SK-N-SH (cell line): Measurements from ENCODE around the gene TBX18. TPM values are rescaled to one million over a fixed set of nuclear protein-coding genes. Genes with fewer than 3 reads are reported as not detected.

Source experiments
- CTCF ChIA-PET: fragments of 300-600, 350-600 bp; formaldehyde crosslinking; extraction: SDS; loops from one replicate; lab custom pipeline; 2021; lab: Yijun Ruan, JAX
- POLR2A ChIA-PET: fragments of 350-600 bp; sonication (Branson Sonifier 250); formaldehyde crosslinking; extraction: SDS; loops from one replicate; lab custom pipeline; 2020; ENCODE audit warnings: antibody characterized with exemption, inconsistent platforms; lab: Yijun Ruan, JAX
- DNase-seq: peaks from one replicate; pipeline ENCODE4 v3.0.0; 2012
- H2AFZ ChIP-seq: fragments of 200-600 bp; sonication (generic); 2 replicates; pipeline ENCODE4 v1.8.1; 2016; ENCODE audit warnings: antibody characterized with exemption, mild to moderate bottlenecking, low read depth
- H3F3A ChIP-seq: fragments of 200-600 bp; sonication (generic); replicated peaks from 2 replicates; pipeline ENCODE3; 2016; ENCODE audit warnings: antibody characterized with exemption, mild to moderate bottlenecking; ENCODE audit not compliant: insufficient read depth
- H3K27ac ChIP-seq, 2 experiments: fragments of 200-500 bp in 1 of 2; fragments of 200-600 bp in 1 of 2; sonication (Bioruptor generic) in 1 of 2; sonication (generic), shearing (Covaris generic) in 1 of 2; 2 replicates each; pipeline versions ENCODE4 v1.5.1 to v1.6.1; 2014 to 2016; ENCODE audit warnings: low read depth in 2 of 2, inconsistent platforms in 1 of 2, low read length in 1 of 2, mild to moderate bottlenecking in 1 of 2, mixed read lengths in 1 of 2
- H3K27me3 ChIP-seq: fragments of 200-600 bp; sonication (generic), shearing (Covaris generic); 2 replicates; pipeline ENCODE4 v1.6.1; 2016; ENCODE audit warnings: mixed run types; ENCODE audit not compliant: insufficient read depth
- H3K36me3 ChIP-seq, 2 experiments: fragments of 200-500 bp in 1 of 2; fragments of 200-600 bp in 1 of 2; sonication (Bioruptor generic) in 1 of 2; sonication (generic) in 1 of 2; replicated peaks in 1 of 2; 2 replicates each; pipeline versions ENCODE3 to v1.5.1; 2014 to 2016; ENCODE audit warnings: low read length in 1 of 2, mild to moderate bottlenecking in 1 of 2; ENCODE audit not compliant: insufficient read depth in 2 of 2, control insufficient read depth in 1 of 2
- H3K4me1 ChIP-seq, 2 experiments: fragments of 200-500 bp in 1 of 2; fragments of 200-600 bp in 1 of 2; sonication (Bioruptor generic) in 1 of 2; sonication (generic), shearing (Covaris generic) in 1 of 2; 2 replicates each; pipeline versions ENCODE4 v1.5.1 to v1.6.1; 2014 to 2016; ENCODE audit warnings: low read depth in 1 of 2, low read length in 1 of 2, mixed run types in 1 of 2; ENCODE audit not compliant: insufficient read depth in 2 of 2, control insufficient read depth in 1 of 2
- H3K4me2 ChIP-seq: fragments of 200-600 bp; sonication (generic), shearing (Covaris generic); 2 replicates; pipeline ENCODE4 v1.6.1; 2017; ENCODE audit warnings: mixed run types
- H3K4me3 ChIP-seq, 2 experiments: fragments of 200-500 bp in 1 of 2; fragments of 200-600 bp in 1 of 2; sonication (Bioruptor generic) in 1 of 2; sonication (generic), shearing (Covaris generic) in 1 of 2; 2 replicates each; pipeline versions ENCODE4 v1.5.1 to v1.8.1; 2014 to 2016; ENCODE audit warnings: low read depth in 2 of 2, inconsistent platforms in 1 of 2, low read length in 1 of 2, mild to moderate bottlenecking in 1 of 2, mixed read lengths in 1 of 2, moderate library complexity in 1 of 2
- H3K79me2 ChIP-seq: fragments of 200-600 bp; sonication (generic); 2 replicates; pipeline ENCODE4 v1.8.1; 2017; ENCODE audit warnings: mild to moderate bottlenecking; ENCODE audit not compliant: insufficient read depth
- H3K9ac ChIP-seq: fragments of 200-600 bp; sonication (generic); 2 replicates; pipeline ENCODE4 v1.6.1; 2017; ENCODE audit warnings: mixed run types
- H3K9me2 ChIP-seq: fragments of 200-600 bp; sonication (generic); 2 replicates; pipeline ENCODE4 v1.6.1; 2017; ENCODE audit warnings: mixed run types
- H3K9me3 ChIP-seq: fragments of 200-600 bp; sonication (generic); 2 replicates; pipeline ENCODE4 v1.6.1; 2017; ENCODE audit warnings: mixed run types, mild to moderate bottlenecking, moderate library complexity
- H4K20me1 ChIP-seq: fragments of 200-600 bp; sonication (generic); 2 replicates; pipeline ENCODE4 v1.6.1; 2017; ENCODE audit warnings: mild to moderate bottlenecking, mixed run types; ENCODE audit not compliant: insufficient read depth
- CTCF ChIP-seq: fragments of 200-600 bp; sonication (generic); IDR thresholded peaks from 2 replicates; pipeline ENCODE4 v1.6.1; 2017; ENCODE audit warnings: antibody characterized with exemption, mild to moderate bottlenecking, moderate library complexity
- EP300 ChIP-seq, 2 experiments: IDR thresholded peaks; 2 replicates each; pipeline versions ENCODE4 v1.4.0 to v1.6.1; 2012; ENCODE audit warnings: borderline replicate concordance in 1 of 2, low read depth in 1 of 2, low read length in 1 of 2
- FOXJ3 ChIP-seq: sonication (generic); formaldehyde crosslinking; IDR thresholded peaks from 2 replicates; pipeline ENCODE4 v1.5.1; 2020; ENCODE audit warnings: mild to moderate bottlenecking, missing genetic modification reagents
- FOXM1 ChIP-seq: IDR thresholded peaks from 2 replicates; pipeline ENCODE4 v1.4.0; 2012; ENCODE audit warnings: low read depth, mild to moderate bottlenecking
- GABPA ChIP-seq: IDR thresholded peaks from 2 replicates; pipeline ENCODE4 v1.4.0; 2012; ENCODE audit warnings: low read depth, mild to moderate bottlenecking
- GATA2 ChIP-seq: sonication (generic); formaldehyde crosslinking; IDR thresholded peaks from 2 replicates; pipeline ENCODE4 v1.5.0; 2020; ENCODE audit warnings: mild to moderate bottlenecking, missing genetic modification reagents
- IRF3 ChIP-seq: fragments of 150-350 bp; IDR thresholded peaks from 2 replicates; pipeline ENCODE4 v1.6.1; 2016; ENCODE audit warnings: mild to moderate bottlenecking, low read depth, low read length
- NRF1 ChIP-seq: IDR thresholded peaks from 2 replicates; pipeline ENCODE4 v1.6.1; 2012; ENCODE audit warnings: low read depth, mild to moderate bottlenecking, low read length
- POLR2AphosphoS5 ChIP-seq: IDR thresholded peaks from 2 replicates; pipeline ENCODE4 v1.6.1; 2012; ENCODE audit warnings: low read depth, low read length
- RAD21 ChIP-seq: IDR thresholded peaks from 2 replicates; pipeline ENCODE4 v1.6.1; 2012; ENCODE audit warnings: mild to moderate bottlenecking, low read length
- RCOR1 ChIP-seq: fragments of 150-350 bp; IDR thresholded peaks from 2 replicates; pipeline ENCODE4 v1.6.1; 2017; ENCODE audit warnings: antibody characterized with exemption, low read length
- REST ChIP-seq: IDR thresholded peaks from 2 replicates; pipeline ENCODE4 v1.6.1; 2012; ENCODE audit warnings: mild to moderate bottlenecking, low read depth, low read length, moderate library complexity
- SIN3A ChIP-seq: IDR thresholded peaks from 2 replicates; pipeline ENCODE4 v1.6.1; 2012; ENCODE audit warnings: low read depth, mild to moderate bottlenecking, low read length, moderate library complexity, borderline replicate concordance
- TAF1 ChIP-seq: IDR thresholded peaks from 2 replicates; pipeline ENCODE4 v1.6.1; 2012; ENCODE audit warnings: low read depth, mild to moderate bottlenecking, low read length, moderate library complexity, borderline replicate concordance
- TCF12 ChIP-seq: IDR thresholded peaks from 2 replicates; pipeline ENCODE4 v1.4.0; 2012
- TEAD4 ChIP-seq: IDR thresholded peaks from 2 replicates; pipeline ENCODE4 v1.4.0; 2012; ENCODE audit warnings: mild to moderate bottlenecking, borderline replicate concordance; ENCODE audit not compliant: insufficient read depth
- USF1 ChIP-seq: IDR thresholded peaks from 2 replicates; pipeline ENCODE4 v1.4.0; 2012; ENCODE audit warnings: low read depth, borderline replicate concordance
- WGBS: methylation state at CpG from one replicate; pipeline ENCODE4 v1.1.6; 2017; ENCODE audit warnings: low lambda C conversion rate; 5-methylcytosine and 5-hydroxymethylcytosine counted together
- polyA plus RNA-seq, 3 experiments: library from polyadenylated mRNA; depleted of rRNA; stranded (reverse); fragments of >200 nt; gene quantifications; 2 replicates each; pipeline ENCODE4 v1.2.3, GENCODE V29; 2012
- TF ChIP-seq, protein P1 (sequence below): fragments of 150-350 bp; IDR thresholded peaks from 2 replicates; pipeline ENCODE4 v1.6.1; 2017; ENCODE audit warnings: antibody characterized with exemption, low read length, low read depth, borderline replicate concordance

TBX18 gene
- polyA plus RNA-seq, 1 of the 3 experiments (the other 2 are of a cell fraction), result 19.3 TPM

GRCh38 chr6:84798257-84798656 lies 33.9 kb upstream of the TBX18 start:
- 0% methylated on average over 1 of the region's 1 CpG for WGBS
- no peak for DNase-seq
- TF ChIP-seq IRF3 (no peak), RAD21 (no peak), EP300 (IDR thresholded peaks at IDR 0.05; ENCODE audit: borderline replicate concordance in 1 of 2, low read depth in 1 of 2, low read length in 1 of 2) (no peak), TAF1 (no peak), TEAD4 (no peak), FOXM1 (no peak), GATA2 (CRISPR knock-in tag) (no peak), REST (no peak), NRF1 (no peak), RCOR1 (no peak), FOXJ3 (CRISPR knock-in tag) (no peak), CTCF (no peak), SIN3A (no peak), POLR2AphosphoS5 (no peak), TCF12 (no peak), GABPA (no peak), USF1 (no peak)
- TF ChIP-seq, protein P1, sequence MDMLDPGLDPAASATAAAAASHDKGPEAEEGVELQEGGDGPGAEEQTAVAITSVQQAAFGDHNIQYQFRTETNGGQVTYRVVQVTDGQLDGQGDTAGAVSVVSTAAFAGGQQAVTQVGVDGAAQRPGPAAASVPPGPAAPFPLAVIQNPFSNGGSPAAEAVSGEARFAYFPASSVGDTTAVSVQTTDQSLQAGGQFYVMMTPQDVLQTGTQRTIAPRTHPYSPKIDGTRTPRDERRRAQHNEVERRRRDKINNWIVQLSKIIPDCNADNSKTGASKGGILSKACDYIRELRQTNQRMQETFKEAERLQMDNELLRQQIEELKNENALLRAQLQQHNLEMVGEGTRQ, result no peak
- Histone ChIP-seq H3K79me2 (no peaks in the 10 kb centered on the region), H3K9me3 (no peaks in the 10 kb centered on the region), H2AFZ (no peak overlapping the region), H4K20me1 (no peaks in the 10 kb centered on the region), H3K27ac (no peak overlapping the region), H3K27me3 (no peaks in the 10 kb centered on the region; the same call in 1 of the 2 replicates), H3F3A (no peaks in the 10 kb centered on the region), H3K9me2 (no peaks in the 10 kb centered on the region), H3K4me2 (no peak overlapping the region), H3K9ac (no peak overlapping the region), H3K4me1 (no peaks in the 10 kb centered on the region), H3K36me3 (no peaks in the 10 kb centered on the region), H3K4me3 (no peak overlapping the region)
- ChIA-PET POLR2A (no interaction called here), CTCF (no interaction called here)
